Measurements from ENCODE around the gene ZNF695. TPM values are rescaled to one million over a fixed set of nuclear protein-coding genes. Genes with fewer than 3 reads are reported as not detected.

Gene ZNF695
- total RNA-seq, 2 experiments from 2014 or later = 0.23 to 0.82 TPM

- Mint-ChIP-seq H3K36me3 (peaks cover 17% of the 10 kb centered on the region), H3K27me3 (no peaks in the 10 kb centered on the region), H3K4me3 (no peak overlapping the region), H3K9me3 (ENCODE audit: low read depth) (peaks cover 46% of the 10 kb centered on the region), H3K4me1 (no peaks in the 10 kb centered on the region), H3K27ac (no peak overlapping the region)
- DNase-seq (no peak), ATAC-seq (no peak)
- CTCF ChIA-PET = no interaction called here
Measured at GRCh38 chr1:246987083-246987690, 20.7 kb downstream of the ZNF695 start.

DNA sequence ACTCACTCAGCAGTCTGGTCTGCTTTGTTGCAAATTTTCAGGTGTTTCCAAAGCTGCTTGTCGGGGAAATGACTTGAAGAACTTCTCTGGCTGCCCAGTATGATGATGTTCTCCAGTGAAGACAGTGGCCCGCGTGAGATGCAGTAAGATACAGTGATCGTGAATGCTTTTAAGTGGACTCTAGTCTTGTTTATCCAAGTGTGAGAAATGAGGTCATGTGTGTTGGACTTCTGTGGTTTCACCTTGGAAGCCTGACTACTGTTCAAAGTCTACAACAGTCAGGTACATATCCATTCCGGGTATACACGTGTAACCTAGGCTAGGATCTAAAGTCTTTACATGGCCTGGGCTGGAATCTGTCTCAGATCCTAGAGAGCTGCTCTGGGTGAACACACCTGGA lies 29.1 kb downstream of the ZNF695 start:
- peaks cover 32% of the 10 kb centered on the region for H3K9me3 Mint-ChIP-seq (ENCODE audit: low read depth)
- DNase-seq (no peak), ATAC-seq (no peak)
- no peak overlapping the region for H3K4me3 Mint-ChIP-seq
- H3K4me1 Mint-ChIP-seq = no peaks in the 10 kb centered on the region
- CTCF ChIA-PET = no interaction called here
- H3K27me3 Mint-ChIP-seq = no peaks in the 10 kb centered on the region
- H3K36me3 Mint-ChIP-seq = no peaks in the 10 kb centered on the region
- no peak overlapping the region for H3K27ac Mint-ChIP-seq

DNA sequence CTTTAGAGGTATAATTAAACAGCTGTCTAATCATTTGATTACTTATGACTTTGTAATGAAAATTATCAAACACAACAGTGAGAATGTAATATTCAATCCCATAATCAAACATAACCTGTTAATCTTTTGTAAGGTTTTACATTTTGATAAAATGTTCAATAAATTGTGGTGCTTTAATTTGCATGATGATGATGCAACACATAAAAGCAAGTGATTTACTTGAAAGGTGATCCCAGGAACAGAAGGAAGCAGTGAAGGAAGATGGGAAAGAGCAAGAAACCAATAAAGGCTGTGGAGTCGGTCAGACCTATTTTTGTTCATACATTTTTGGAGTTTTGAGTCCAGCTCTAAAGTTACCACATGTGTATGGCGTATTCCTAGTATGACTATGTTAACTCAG lies 29.6 kb downstream of the ZNF695 start:
- no peak overlapping the region for H3K27ac Mint-ChIP-seq
- H3K27me3 Mint-ChIP-seq = no peaks in the 10 kb centered on the region
- CTCF ChIA-PET = no interaction called here
- H3K36me3 Mint-ChIP-seq = no peaks in the 10 kb centered on the region
- ATAC-seq (no peak), DNase-seq (no peak)
- H3K4me1 Mint-ChIP-seq = no peaks in the 10 kb centered on the region
- peaks cover 32% of the 10 kb centered on the region for H3K9me3 Mint-ChIP-seq (ENCODE audit: low read depth)
- H3K4me3 Mint-ChIP-seq = no peak overlapping the region

- Mint-ChIP-seq H3K36me3 (peaks cover 4% of the 10 kb centered on the region), H3K4me1 (no peaks in the 10 kb centered on the region), H3K27me3 (no peaks in the 10 kb centered on the region), H3K9me3 (ENCODE audit: low read depth) (peaks cover 14% of the 10 kb centered on the region), H3K27ac (no peak overlapping the region), H3K4me3 (no peak overlapping the region)
- ATAC-seq (no peak), DNase-seq (no peak)
- CTCF ChIA-PET = interaction anchor here (0.7 to 2.0 kb wide), 5 partner anchors 12 to 282 kb away, joined by 3 to 8 read pairs (median 6); no protein-coding TSS in a partner anchor
Measured at GRCh38 chr1:246971969-246972368, 35.9 kb downstream of the ZNF695 start.

DNA sequence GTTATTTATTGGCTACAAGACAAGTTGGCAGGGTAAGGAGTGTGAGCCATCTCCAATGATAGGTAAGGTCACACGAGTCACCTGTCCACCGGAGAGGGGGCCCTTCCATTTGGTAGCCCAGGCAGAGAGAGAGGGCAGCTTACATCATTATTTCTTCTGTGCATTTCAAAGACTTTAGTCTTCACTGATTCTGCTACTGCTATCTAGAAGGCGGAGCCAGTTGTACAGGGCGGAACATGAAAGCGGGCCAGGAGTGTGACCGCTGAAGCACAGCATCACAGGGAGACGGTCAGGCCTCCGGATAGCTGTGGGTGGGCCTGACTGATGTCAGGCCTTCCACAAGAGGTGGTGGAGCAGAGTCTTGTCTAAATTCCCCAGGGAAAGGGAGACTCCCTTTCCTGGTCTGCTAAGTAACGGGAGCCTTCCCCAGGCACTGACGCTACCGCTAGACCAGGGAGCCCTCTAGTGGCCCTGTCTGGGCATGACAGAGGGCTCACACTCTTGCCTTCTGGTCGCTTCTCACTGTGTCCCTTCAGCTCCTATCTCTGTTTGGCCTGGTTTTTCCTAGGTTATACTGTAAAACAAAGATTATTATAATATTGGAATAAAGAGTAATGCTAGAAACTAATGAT lies 36.7 kb downstream of the ZNF695 start:
- Mint-ChIP-seq H3K4me3 (no peak overlapping the region), H3K27ac (no peak overlapping the region), H3K36me3 (peaks cover 6% of the 10 kb centered on the region), H3K9me3 (ENCODE audit: low read depth) (peaks cover 14% of the 10 kb centered on the region), H3K27me3 (no peaks in the 10 kb centered on the region), H3K4me1 (no peaks in the 10 kb centered on the region)
- no peak for ATAC-seq
- peak; percentile 56 for DNase-seq
- CTCF ChIA-PET = interaction anchor here (0.7 to 2.0 kb wide), 7 partner anchors 11 to 281 kb away, joined by 3 to 8 read pairs (median 3); no protein-coding TSS in a partner anchor

DNA sequence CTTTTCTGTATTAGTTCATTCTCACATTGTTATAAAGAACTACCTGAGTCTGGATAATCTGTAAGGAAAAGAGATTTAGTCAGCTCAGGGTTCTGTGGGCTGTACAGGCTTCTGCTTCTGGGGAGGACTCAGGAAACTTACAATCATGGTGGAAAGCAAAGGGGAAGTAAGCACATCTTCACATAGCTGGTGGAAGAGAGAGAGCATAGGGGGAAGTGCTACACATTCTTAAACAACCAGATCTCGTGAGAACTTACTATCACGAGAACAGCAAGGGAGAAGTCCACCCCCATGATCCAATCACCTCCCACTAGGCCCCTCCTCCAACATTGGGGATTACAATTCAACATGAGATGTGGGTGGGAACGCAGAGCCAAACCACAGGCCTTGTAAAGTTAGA lies 38.2 kb downstream of the ZNF695 start:
- CTCF ChIA-PET = no interaction called here
- peaks cover 15% of the 10 kb centered on the region for H3K9me3 Mint-ChIP-seq (ENCODE audit: low read depth)
- ATAC-seq = no peak

GRCh38 chr1:246966502-246966901 lies 41.4 kb downstream of the ZNF695 start:
- no peak overlapping the region for H3K27ac Mint-ChIP-seq
- peaks cover 9% of the 10 kb centered on the region for H3K36me3 Mint-ChIP-seq
- ATAC-seq (no peak), DNase-seq (no peak)
- CTCF ChIA-PET = no interaction called here
- peaks cover 13% of the 10 kb centered on the region for H3K9me3 Mint-ChIP-seq (ENCODE audit: low read depth)
- no peaks in the 10 kb centered on the region for H3K27me3 Mint-ChIP-seq
- peaks cover 3% of the 10 kb centered on the region for H3K4me1 Mint-ChIP-seq
- no peak overlapping the region for H3K4me3 Mint-ChIP-seq

More for the DNA sequence above, 38.2 kb downstream of the ZNF695 start:
- Mint-ChIP-seq H3K4me3 (no peak overlapping the region), H3K4me1 (no peaks in the 10 kb centered on the region), H3K27ac (no peak overlapping the region), H3K27me3 (no peaks in the 10 kb centered on the region), H3K36me3 (peaks cover 9% of the 10 kb centered on the region)
- DNase-seq = no peak

- H3K36me3 Mint-ChIP-seq = no peaks in the 10 kb centered on the region
- no peak overlapping the region for H3K27ac Mint-ChIP-seq
- H3K4me1 Mint-ChIP-seq = peaks cover 3% of the 10 kb centered on the region
- no peaks in the 10 kb centered on the region for H3K27me3 Mint-ChIP-seq
- no peak for DNase-seq
- ATAC-seq = no peak
- no peak overlapping the region for H3K4me3 Mint-ChIP-seq
- H3K9me3 Mint-ChIP-seq (ENCODE audit: low read depth) = peaks cover 6% of the 10 kb centered on the region
- CTCF ChIA-PET = interaction anchor here (0.9 to 2.7 kb wide), 2 partner anchors 11 to 23 kb away, joined by 3 to 8 read pairs; no protein-coding TSS in a partner anchor
Measured at GRCh38 chr1:246959944-246960693, 47.7 kb downstream of the ZNF695 start.

GRCh38 chr1:246954126-246954525 lies 53.7 kb downstream of the ZNF695 start:
- Mint-ChIP-seq H3K4me1 (no peaks in the 10 kb centered on the region), H3K9me3 (ENCODE audit: low read depth) (peaks cover 8% of the 10 kb centered on the region), H3K27ac (no peak overlapping the region), H3K27me3 (no peaks in the 10 kb centered on the region), H3K4me3 (no peak overlapping the region), H3K36me3 (no peaks in the 10 kb centered on the region)
- ATAC-seq = no peak
- no peak for DNase-seq
- CTCF ChIA-PET = no interaction called here

DNA sequence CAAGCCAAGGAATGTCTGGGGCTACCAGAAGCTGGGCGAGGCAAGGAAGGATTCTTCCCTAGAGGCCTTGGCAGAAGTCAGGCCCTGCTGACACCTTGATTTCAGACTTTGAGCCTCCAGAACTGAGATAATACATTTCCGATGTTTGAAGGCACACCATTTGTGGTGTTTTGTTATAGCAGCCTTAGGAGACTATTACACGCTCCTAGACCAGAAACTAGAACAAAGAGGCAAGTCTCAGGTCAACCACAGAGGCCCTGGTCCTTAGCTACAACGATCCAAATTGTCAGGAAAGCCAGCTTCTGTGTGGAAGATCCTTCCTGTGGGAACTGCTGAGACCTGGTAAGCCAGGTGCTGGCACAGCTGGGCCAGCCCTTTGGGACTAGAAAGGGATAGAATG lies 56.4 kb downstream of the ZNF695 start:
- Mint-ChIP-seq H3K36me3 (no peaks in the 10 kb centered on the region), H3K9me3 (ENCODE audit: low read depth) (peaks cover 3% of the 10 kb centered on the region), H3K4me1 (no peaks in the 10 kb centered on the region), H3K4me3 (no peak overlapping the region), H3K27me3 (no peaks in the 10 kb centered on the region), H3K27ac (no peak overlapping the region)
- CTCF ChIA-PET = no interaction called here
- DNase-seq (no peak), ATAC-seq (no peak)

- Mint-ChIP-seq H3K9me3 (ENCODE audit: low read depth) (peaks cover 2% of the 10 kb centered on the region), H3K4me3 (no peak overlapping the region), H3K4me1 (no peaks in the 10 kb centered on the region), H3K36me3 (no peaks in the 10 kb centered on the region), H3K27ac (no peak overlapping the region), H3K27me3 (no peaks in the 10 kb centered on the region)
- CTCF ChIA-PET = interaction anchor here (1.0 kb wide), 1 partner anchor 24 kb away, joined by 3 read pairs; no protein-coding TSS in a partner anchor
- ATAC-seq = no peak
- no peak for DNase-seq
Measured at GRCh38 chr1:246949956-246950355, 57.9 kb downstream of the ZNF695 start.

DNA sequence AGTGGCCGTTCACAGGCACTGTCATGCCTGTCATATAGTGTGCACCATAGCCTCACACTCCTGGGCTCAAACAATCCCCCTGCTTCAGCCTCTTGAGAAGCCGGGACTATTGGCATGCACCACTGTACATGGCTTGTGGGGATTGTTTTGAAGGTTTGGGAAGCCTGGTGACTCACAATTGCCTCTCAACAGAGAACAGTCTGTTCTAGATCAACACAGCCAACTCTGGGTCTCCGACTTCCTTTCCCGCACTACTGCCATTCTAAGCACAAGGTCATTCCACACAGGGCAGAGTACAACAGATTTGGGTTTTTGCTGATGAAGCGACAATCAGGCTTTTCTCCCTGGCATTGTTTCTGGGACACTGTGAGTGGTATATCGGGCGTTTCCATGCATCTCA lies 60.6 kb downstream of the ZNF695 start:
- DNase-seq (no peak), ATAC-seq (no peak)
- H3K36me3 Mint-ChIP-seq = no peaks in the 10 kb centered on the region
- H3K27me3 Mint-ChIP-seq = no peaks in the 10 kb centered on the region
- no peak overlapping the region for H3K4me3 Mint-ChIP-seq
- no peak overlapping the region for H3K27ac Mint-ChIP-seq
- H3K9me3 Mint-ChIP-seq (ENCODE audit: low read depth) = peaks cover 3% of the 10 kb centered on the region
- H3K4me1 Mint-ChIP-seq = no peaks in the 10 kb centered on the region
- CTCF ChIA-PET = no interaction called here

DNA sequence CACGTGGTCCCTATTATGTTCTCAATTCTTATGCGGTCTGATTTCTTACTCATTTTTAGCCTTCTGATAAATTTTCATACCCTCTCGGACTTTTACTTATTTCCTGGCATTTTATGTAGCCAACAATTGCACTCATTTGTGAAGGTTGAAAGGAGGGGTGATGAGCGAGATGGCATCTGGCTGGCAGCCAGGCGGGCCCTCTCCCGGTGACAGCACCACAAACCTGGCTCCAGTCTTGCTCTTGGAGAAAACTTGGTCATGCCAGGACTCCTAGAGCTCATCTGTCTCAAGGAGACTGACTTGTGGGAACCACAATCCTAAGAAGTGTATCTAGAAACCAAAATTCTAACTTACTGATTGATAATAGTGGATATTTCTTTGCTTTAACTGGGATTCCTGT lies 61.5 kb downstream of the ZNF695 start:
- Mint-ChIP-seq H3K27ac (no peak overlapping the region), H3K27me3 (no peaks in the 10 kb centered on the region), H3K4me3 (no peak overlapping the region), H3K9me3 (ENCODE audit: low read depth) (peaks cover 3% of the 10 kb centered on the region), H3K36me3 (no peaks in the 10 kb centered on the region), H3K4me1 (no peaks in the 10 kb centered on the region)
- DNase-seq (no peak), ATAC-seq (no peak)
- CTCF ChIA-PET = interaction anchor here (0.7 kb wide), 1 partner anchor 263 kb away, joined by 3 read pairs; no protein-coding TSS in a partner anchor

Data from activated CD8-positive, alpha-beta memory T cell treated with anti-CD3 and anti-CD28 coated beads, Interleukin-2, amount 10 ng/mL, durations not matched to agents 7 days and 5 days (primary cell).